ENCODE measurements around the gene TMEFF1. TPM values are rescaled to one million over a fixed set of nuclear protein-coding genes. Genes with fewer than 3 reads are reported as not detected.

TMEFF1 gene
- total RNA-seq, 4 donors from 2014 or later, result 0.10 to 1.1 (median 0.81) TPM; not detected in 1

DNA sequence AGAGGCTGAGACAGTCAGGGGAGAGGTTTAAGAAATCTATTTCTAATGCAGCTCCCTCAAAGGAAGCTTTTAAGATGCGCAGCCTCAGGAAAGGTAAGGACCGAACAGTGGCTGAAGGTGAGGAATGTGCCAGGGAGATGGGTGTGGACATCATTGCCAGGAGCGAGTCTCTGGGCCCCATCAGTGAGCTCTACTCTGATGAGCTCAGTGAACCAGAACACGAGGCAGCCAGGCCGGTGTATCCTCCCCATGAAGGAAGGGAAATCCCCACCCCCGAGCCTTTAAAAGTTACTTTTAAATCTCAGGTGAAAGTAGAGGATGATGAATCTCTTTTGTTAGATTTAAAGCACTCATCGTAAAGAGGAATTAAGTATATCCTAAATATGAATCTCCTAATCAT is 113.1 kb downstream of the TMEFF1 start:
- H3K27me3 ChIP-seq, result no peaks in the 10 kb centered on the region
- H3K36me3 ChIP-seq, result peaks cover 0 to 8% of the 10 kb centered on the region in 2 donors
- WGBS, 2 donors (ENCODE audit: low coverage in 1 of 2), result 87 to 96% methylated on average over 4 to 7 of the region's 7 CpGs
- TF ChIP-seq POLR2A (IDR thresholded peaks at IDR 0.05), result no peak
- no peak for TF ChIP-seq EP300 (IDR thresholded peaks at IDR 0.05)
- TF ChIP-seq CTCF (IDR thresholded peaks at IDR 0.05), result no peak
- no peak for TF ChIP-seq POLR2AphosphoS5 (IDR thresholded peaks at IDR 0.05)
- H3K4me1 ChIP-seq, result no peaks in the 10 kb centered on the region
- no peak overlapping the region for H3K27ac ChIP-seq
- H3K9me3 ChIP-seq, result no peaks in the 10 kb centered on the region
- no peak overlapping the region for H3K4me3 ChIP-seq
- no peak for ATAC-seq

- no peak for ATAC-seq
Observed at GRCh38 chr9:100587375-100587774, 114.4 kb downstream of the TMEFF1 start.

DNA sequence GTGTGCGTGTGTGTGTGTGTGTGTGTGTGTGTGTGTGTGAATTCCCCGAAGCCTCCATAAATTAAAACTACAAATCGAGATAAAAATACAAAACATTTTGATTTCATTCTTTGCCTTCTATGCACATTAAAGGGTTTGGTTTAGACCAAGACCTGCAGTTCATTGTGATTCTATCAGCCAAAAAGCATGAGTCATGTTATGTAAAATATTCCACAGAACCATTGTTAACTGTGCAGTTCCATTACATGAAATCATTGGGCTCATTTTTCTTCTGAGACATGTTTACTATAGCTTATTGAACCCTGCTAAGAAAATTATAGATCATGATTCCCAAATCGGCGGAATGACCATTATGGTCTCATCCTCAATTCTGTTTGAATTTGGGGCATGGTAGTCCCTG is 116.6 kb downstream of the TMEFF1 start:
- Histone ChIP-seq H3K27me3 (no peaks in the 10 kb centered on the region), H3K27ac (no peak overlapping the region), H3K4me3 (no peak overlapping the region), H3K36me3 (peaks cover 0 to 8% of the 10 kb centered on the region in 2 donors), H3K9me3 (no peaks in the 10 kb centered on the region), H3K4me1 (no peaks in the 10 kb centered on the region)
- no peak for ATAC-seq
- TF ChIP-seq EP300 (IDR thresholded peaks at IDR 0.05) (no peak), POLR2AphosphoS5 (IDR thresholded peaks at IDR 0.05) (no peak), CTCF (IDR thresholded peaks at IDR 0.05) (no peak), POLR2A (IDR thresholded peaks at IDR 0.05) (no peak)
- 71 to 80% methylated on average over 5 of the region's 5 CpGs for WGBS, 2 donors (ENCODE audit: low coverage in 1 of 2)

More at GRCh38 chr9:100587375-100587774, 114.4 kb downstream of the TMEFF1 start:
- Histone ChIP-seq H3K27ac (no peak overlapping the region), H3K36me3 (peaks cover 0 to 8% of the 10 kb centered on the region in 2 donors), H3K27me3 (no peaks in the 10 kb centered on the region), H3K4me1 (no peaks in the 10 kb centered on the region), H3K4me3 (no peak overlapping the region), H3K9me3 (no peaks in the 10 kb centered on the region)
- no peak for TF ChIP-seq EP300 (IDR thresholded peaks at IDR 0.05)
- TF ChIP-seq POLR2A (IDR thresholded peaks at IDR 0.05), result no peak
- no peak for TF ChIP-seq CTCF (IDR thresholded peaks at IDR 0.05)
- no peak for TF ChIP-seq POLR2AphosphoS5 (IDR thresholded peaks at IDR 0.05)
- WGBS, 2 donors (ENCODE audit: low coverage in 1 of 2), result 79 to 83% methylated on average over 9 of the region's 9 CpGs

DNA sequence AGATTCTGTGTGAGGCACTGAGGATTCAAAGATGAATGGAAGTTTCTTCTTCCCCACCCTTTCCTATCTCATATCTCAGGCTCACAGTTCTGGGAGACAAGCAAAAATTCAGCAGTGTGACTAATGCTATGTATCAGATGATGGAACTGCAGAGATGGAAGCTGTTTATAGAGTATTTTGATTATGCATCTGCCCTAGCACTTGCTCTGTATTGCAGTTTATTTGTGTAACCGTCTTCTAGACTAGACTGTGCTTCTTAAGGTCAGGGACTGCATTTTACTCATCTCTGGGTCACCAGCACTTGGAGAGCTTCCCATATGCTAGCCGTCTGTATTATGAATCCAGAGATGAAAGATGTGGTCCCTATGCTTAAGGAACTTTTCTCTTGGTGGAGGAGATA is 117.5 kb downstream of the TMEFF1 start:
- H3K27me3 ChIP-seq, result no peaks in the 10 kb centered on the region
- H3K27ac ChIP-seq, result no peak overlapping the region
- TF ChIP-seq POLR2A (IDR thresholded peaks at IDR 0.05) (no peak), EP300 (IDR thresholded peaks at IDR 0.05) (no peak), CTCF (IDR thresholded peaks at IDR 0.05) (no peak), POLR2AphosphoS5 (IDR thresholded peaks at IDR 0.05) (no peak)
- WGBS, 2 donors (ENCODE audit: low coverage in 1 of 2), result 0 to 39% methylated on average over 1 to 2 of the region's 2 CpGs
- H3K4me3 ChIP-seq, result no peak overlapping the region
- ATAC-seq, result no peak
- H3K36me3 ChIP-seq, result peaks cover 0 to 8% of the 10 kb centered on the region in 2 donors
- H3K9me3 ChIP-seq, result no peaks in the 10 kb centered on the region
- H3K4me1 ChIP-seq, result peaks cover 0 to 2% (median 0%) of the 10 kb centered on the region in 3 donors

GRCh38 chr9:100591139-100591538 is 118.2 kb downstream of the TMEFF1 start:
- H3K9me3 ChIP-seq, result no peaks in the 10 kb centered on the region
- TF ChIP-seq POLR2A (IDR thresholded peaks at IDR 0.05), result no peak
- no peak for TF ChIP-seq CTCF (IDR thresholded peaks at IDR 0.05)
- no peak for TF ChIP-seq POLR2AphosphoS5 (IDR thresholded peaks at IDR 0.05)
- TF ChIP-seq EP300 (IDR thresholded peaks at IDR 0.05), result no peak
- H3K36me3 ChIP-seq, result peaks cover 0 to 1% of the 10 kb centered on the region in 2 donors
- peaks cover 0 to 4% (median 0%) of the 10 kb centered on the region in 3 donors for H3K4me1 ChIP-seq
- H3K27ac ChIP-seq, result no peak overlapping the region
- no peak for ATAC-seq
- 84 to 94% methylated on average over 5 of the region's 6 CpGs for WGBS, 2 donors (ENCODE audit: low coverage in 1 of 2)
- H3K4me3 ChIP-seq, result no peak overlapping the region
- H3K27me3 ChIP-seq, result no peaks in the 10 kb centered on the region

Data from gastroesophageal sphincter (tissue), 4 donors.